Heart left ventricle (tissue), 16 donors: ENCODE results near the gene OVCH1. TPM values are rescaled to one million over a fixed set of nuclear protein-coding genes. Genes with fewer than 3 reads are reported as not detected.

Experiments
- ATAC-seq, 4 donors: fragments of 200-7000 bp; cut with Tn5 transposase; one replicate each; pipeline ENCODE4 v1.9.1; 2020 to 2022; ENCODE audit warnings: moderate library complexity in 4 of 4, mild to moderate bottlenecking in 3 of 4, moderate number of reproducible peaks in 1 of 4
- DNase-seq, 5 donors: peaks; one replicate each; pipeline ENCODE4 v3.0.0-alpha.2; 2020
- H3K27ac ChIP-seq, 12 donors: fragments of 200-600 bp; sonication (generic) in 4 of 12; one replicate each; pipeline versions ENCODE4 v1.5.0 to v1.8.0; 2016 to 2022; ENCODE audit warnings: mild to moderate bottlenecking in 2 of 12
- H3K27me3 ChIP-seq, 9 donors: fragments of 200-600 bp; sonication (generic) in 2 of 9; one replicate each; pipeline versions ENCODE4 v1.5.1 to v1.8.0; 2016 to 2022; ENCODE audit warnings: mild to moderate bottlenecking in 3 of 9
- H3K36me3 ChIP-seq, 9 donors: fragments of 200-600 bp; sonication (generic) in 2 of 9; one replicate each; pipeline versions ENCODE4 v1.5.0 to v1.8.0; 2018 to 2022; ENCODE audit warnings: mild to moderate bottlenecking in 2 of 9
- H3K4me1 ChIP-seq, 12 donors: fragments of 200-600 bp; sonication (generic) in 4 of 12; one replicate each; pipeline versions ENCODE4 v1.5.0 to v1.8.0; 2016 to 2022; ENCODE audit warnings: mild to moderate bottlenecking in 3 of 12
- H3K4me3 ChIP-seq, 12 donors: fragments of 200-600 bp; sonication (generic) in 4 of 12; one replicate each; pipeline versions ENCODE4 v1.5.0 to v1.8.0; 2017 to 2022; ENCODE audit warnings: mild to moderate bottlenecking in 9 of 12, moderate library complexity in 4 of 12
- H3K9me3 ChIP-seq, 12 donors: fragments of 200-600 bp; sonication (generic) in 4 of 12; one replicate each; pipeline versions ENCODE4 v1.5.0 to v1.8.0; 2016 to 2022; ENCODE audit warnings: mild to moderate bottlenecking in 1 of 12
- POLR2A ChIP-seq, 2 donors: fragments of 450-650 bp; IDR thresholded peaks; one replicate each; pipeline ENCODE4 v1.6.1; 2017; ENCODE audit warnings: antibody characterized with exemption in 2 of 2, mild to moderate bottlenecking in 2 of 2, moderate library complexity in 2 of 2
- WGBS, 4 donors: extraction: QIAGEN DNeasy Blood & Tissue Kit in 2 of 4; methylation state at CpG; one replicate each; pipeline versions ENCODE4 v1.1.5 to v1.1.7; 2013 to 2018; 5-methylcytosine and 5-hydroxymethylcytosine counted together
- intact Hi-C, 10 donors: fragments of 100-400 bp; cut with DNase I; formaldehyde crosslinking; loops; one replicate each; pipeline versions ENCODE4 v1.11.1 to v1.14.2; 2022
- polyA plus RNA-seq, 2 donors: library from polyadenylated mRNA; stranded (reverse); fragments of 200-250 nt; gene quantifications; one replicate each; pipeline ENCODE4 v1.2.3, GENCODE V29; 2013
- total RNA-seq, 9 donors: library from RNA; depleted of rRNA in 2 of 9; stranded (reverse); fragments of >200 nt in 2 of 9; fragmentation: NEBNext Ultra II Directional in 3 of 9; extraction: Animal tissue kit (Norgen Biotek cat#: 25700) in 3 of 9; gene quantifications; one replicate each; pipeline versions ENCODE4 v1.1.0 to v1.2.4, GENCODE V29; 2016 to 2023
- TF ChIP-seq, protein P1 (sequence below), 12 donors: fragments of 200-600 bp; sonication (generic) in 4 of 12; IDR thresholded peaks; one replicate each; pipeline versions ENCODE4 v1.5.0 to v1.8.0; 2018 to 2022; ENCODE audit warnings: antibody characterized with exemption in 12 of 12, mild to moderate bottlenecking in 5 of 12
- donor health status: ischemic (EF 13 %, LVEDD 7.1; RV severe dilation, severe dysfunction).
- donor health status: healthy with polysubstance abuse.
- donor health status: DM: no; HTN: yes; CAD: no.
- donor health status: DM: no; HTN: no; CAD: no.
- donor health status: ischemic (EF 25% LVEDD 6.9; RV normal size, moderate dysfunction).
- donor health status: ischemic (EF 25% LVEDD 5.7; RV mildly dilated, moderate dysfunction).
- donor health status: healthy.
- donor health status: DM: yes; HTN: yes; CAD: no.
- donor health status: ischemic (EF 35%, LVEDD 5.7; RV mildly dilated, moderate dysfunction).
- donor health status: nonischemic (EF 11% LVEDD 7.7; RV severe dilation, severe dysfunction).
- donor health status: DM: yes; HTN: yes; CAD: no.
- donor health status: PGD.
- donor health status: ischemic (EF 29% LVEDD 5.4; RV normal size, mild dysfunction).
- donor health status: nonischemic (EF 23%, LVEDD 6.1; RV moderate dilation, normal function).

OVCH1 gene
- total and polyA plus RNA-seq, 11 donors: 0.09 to 0.18 (median 0.13) TPM; not detected in 7

DNA sequence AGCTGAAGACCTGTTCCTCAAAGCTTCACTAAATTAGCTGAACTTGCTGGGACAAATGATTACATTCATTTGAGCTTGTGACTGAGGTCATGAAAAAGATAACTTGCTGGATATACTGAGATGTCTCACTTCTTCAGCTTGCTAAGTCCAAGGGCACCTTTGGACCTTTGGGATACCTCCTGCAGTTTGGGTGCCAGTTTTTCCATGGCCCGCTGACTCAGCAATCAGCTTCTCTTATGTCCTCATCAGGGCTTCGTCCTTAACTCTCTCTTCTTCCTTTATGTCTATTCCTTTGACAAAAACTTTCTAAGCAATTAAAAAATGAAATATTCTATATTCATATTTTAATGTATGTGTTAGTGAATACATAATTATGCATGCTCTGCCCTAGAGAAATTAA, 45.6 kb downstream of the OVCH1 start:
- Histone ChIP-seq H3K4me3 (no peak overlapping the region), H3K9me3 (peaks cover 0 to 8% (median 0%) of the 10 kb centered on the region in 12 donors), H3K4me1 (no peaks in the 10 kb centered on the region), H3K27ac (no peak overlapping the region), H3K36me3 (no peaks in the 10 kb centered on the region), H3K27me3 (no peaks in the 10 kb centered on the region)
- intact Hi-C loops: no loop called here
- no peak for ATAC-seq
- no peak for DNase-seq
- no peak for TF ChIP-seq POLR2A (IDR thresholded peaks at IDR 0.05)
- TF ChIP-seq, protein P1, sequence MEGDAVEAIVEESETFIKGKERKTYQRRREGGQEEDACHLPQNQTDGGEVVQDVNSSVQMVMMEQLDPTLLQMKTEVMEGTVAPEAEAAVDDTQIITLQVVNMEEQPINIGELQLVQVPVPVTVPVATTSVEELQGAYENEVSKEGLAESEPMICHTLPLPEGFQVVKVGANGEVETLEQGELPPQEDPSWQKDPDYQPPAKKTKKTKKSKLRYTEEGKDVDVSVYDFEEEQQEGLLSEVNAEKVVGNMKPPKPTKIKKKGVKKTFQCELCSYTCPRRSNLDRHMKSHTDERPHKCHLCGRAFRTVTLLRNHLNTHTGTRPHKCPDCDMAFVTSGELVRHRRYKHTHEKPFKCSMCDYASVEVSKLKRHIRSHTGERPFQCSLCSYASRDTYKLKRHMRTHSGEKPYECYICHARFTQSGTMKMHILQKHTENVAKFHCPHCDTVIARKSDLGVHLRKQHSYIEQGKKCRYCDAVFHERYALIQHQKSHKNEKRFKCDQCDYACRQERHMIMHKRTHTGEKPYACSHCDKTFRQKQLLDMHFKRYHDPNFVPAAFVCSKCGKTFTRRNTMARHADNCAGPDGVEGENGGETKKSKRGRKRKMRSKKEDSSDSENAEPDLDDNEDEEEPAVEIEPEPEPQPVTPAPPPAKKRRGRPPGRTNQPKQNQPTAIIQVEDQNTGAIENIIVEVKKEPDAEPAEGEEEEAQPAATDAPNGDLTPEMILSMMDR (IDR thresholded peaks at IDR 0.05): no peak
- WGBS, 4 donors: 85 to 92% (median 91%) methylated on average over 2 of the region's 2 CpGs

DNA sequence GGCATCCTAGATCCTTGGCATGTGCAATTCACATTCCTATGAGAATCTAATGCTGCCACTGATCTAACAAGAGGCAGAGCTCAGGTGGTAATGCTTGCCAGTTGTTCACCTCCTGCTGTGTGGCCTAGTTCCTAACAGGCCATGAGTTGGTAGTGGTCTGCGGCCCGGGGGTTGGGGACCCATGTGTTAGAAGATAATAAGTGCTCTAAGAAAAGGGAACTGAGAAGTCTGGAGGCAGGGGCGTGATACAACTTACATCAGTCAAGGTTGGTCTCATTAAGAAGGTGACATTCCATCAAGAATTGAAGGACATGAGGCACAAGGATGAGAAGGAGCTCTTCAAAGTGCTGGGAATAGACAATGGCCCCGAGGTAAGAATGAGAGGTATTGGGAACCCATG, 49.3 kb downstream of the OVCH1 start:
- no peaks in the 10 kb centered on the region for H3K36me3 ChIP-seq
- TF ChIP-seq POLR2A (IDR thresholded peaks at IDR 0.05): no peak
- TF ChIP-seq, protein P1 (IDR thresholded peaks at IDR 0.05): no peak
- WGBS, 4 donors: 70 to 91% (median 80%) methylated on average over 4 of the region's 4 CpGs
- H3K9me3 ChIP-seq: peaks cover 0 to 8% (median 0%) of the 10 kb centered on the region in 12 donors
- no peaks in the 10 kb centered on the region for H3K27me3 ChIP-seq
- H3K4me1 ChIP-seq: no peaks in the 10 kb centered on the region
- H3K27ac ChIP-seq: no peak overlapping the region
- no peak for ATAC-seq
- no peak overlapping the region for H3K4me3 ChIP-seq
- DNase-seq: no peak
- intact Hi-C loops: no loop called here

DNA sequence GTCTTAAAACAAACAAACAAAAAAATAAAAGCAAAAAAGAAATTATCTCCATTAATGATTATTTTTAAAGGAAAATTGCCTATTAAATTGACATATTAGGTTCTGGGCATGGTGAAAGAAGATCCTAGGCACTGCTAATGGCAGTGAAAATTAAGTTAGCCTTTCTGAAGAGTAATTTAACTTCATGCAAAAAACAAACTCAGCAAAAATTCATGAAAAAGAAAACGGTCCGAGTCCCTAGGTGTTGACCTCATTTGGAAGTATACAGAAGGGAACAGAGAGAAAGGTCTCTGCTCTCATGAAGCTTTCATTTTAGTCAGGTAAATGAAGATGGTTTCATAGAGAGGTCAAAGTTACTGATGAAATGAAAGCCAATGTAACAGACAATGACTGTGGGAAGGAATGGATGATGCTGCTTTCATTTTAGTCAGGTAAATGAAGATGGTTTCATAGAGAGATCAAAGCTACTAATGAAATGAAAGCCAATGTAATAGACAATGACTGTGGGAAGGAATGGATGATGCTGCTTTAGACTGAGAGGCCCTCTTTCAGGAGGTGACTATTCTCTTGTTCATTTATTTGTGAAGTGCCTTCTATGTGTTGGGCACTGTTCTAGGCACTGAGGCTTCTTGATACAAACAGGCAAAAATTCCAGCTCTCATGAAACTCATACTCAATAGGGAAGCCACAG, 50.1 kb downstream of the OVCH1 start:
- intact Hi-C loops: no loop called here

DNA sequence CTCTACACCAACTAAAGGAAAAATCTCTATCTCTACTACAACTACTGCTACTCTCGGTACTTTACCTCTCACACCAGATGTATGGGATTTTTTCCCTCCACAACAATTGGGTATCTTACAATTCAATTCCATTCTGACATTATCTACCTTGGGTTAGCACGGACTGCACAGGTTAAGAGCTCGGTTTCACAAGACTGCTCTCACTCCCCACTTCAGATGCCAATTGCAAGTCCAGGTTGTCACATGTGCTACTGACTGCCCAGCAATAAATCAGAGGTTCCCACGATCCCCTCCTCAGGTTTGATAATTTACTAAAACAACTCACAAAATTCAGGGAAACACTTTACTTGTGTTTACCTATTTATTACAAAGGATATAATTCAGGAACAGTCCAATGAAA, 58.0 kb downstream of the OVCH1 start:
- DNase-seq (no peak), ATAC-seq (no peak)
- no peak overlapping the region for H3K27ac ChIP-seq
- H3K9me3 ChIP-seq: no peaks in the 10 kb centered on the region
- H3K36me3 ChIP-seq: no peaks in the 10 kb centered on the region
- no peaks in the 10 kb centered on the region for H3K4me1 ChIP-seq
- no peaks in the 10 kb centered on the region for H3K27me3 ChIP-seq
- 81 to 88% (median 86%) methylated on average over 4 of the region's 4 CpGs for WGBS, 4 donors
- intact Hi-C loops: no loop called here
- TF ChIP-seq, protein P1 (IDR thresholded peaks at IDR 0.05): no peak
- TF ChIP-seq POLR2A (IDR thresholded peaks at IDR 0.05): no peak
- no peak overlapping the region for H3K4me3 ChIP-seq

More for the DNA sequence above, 50.1 kb downstream of the OVCH1 start:
- ATAC-seq: no peak
- no peak for TF ChIP-seq POLR2A (IDR thresholded peaks at IDR 0.05)
- TF ChIP-seq, protein P1 (IDR thresholded peaks at IDR 0.05): no peak
- WGBS, 4 donors: 67 to 94% (median 79%) methylated on average over 2 of the region's 2 CpGs
- H3K4me3 ChIP-seq: no peak overlapping the region
- H3K27ac ChIP-seq: no peak overlapping the region
- H3K4me1 ChIP-seq: no peaks in the 10 kb centered on the region
- no peaks in the 10 kb centered on the region for H3K27me3 ChIP-seq
- peaks cover 0 to 8% (median 0%) of the 10 kb centered on the region in 12 donors for H3K9me3 ChIP-seq
- no peaks in the 10 kb centered on the region for H3K36me3 ChIP-seq
- no peak for DNase-seq
